Activated T-helper 1 cell treated with anti-CD3 and anti-CD28 coated beads, Interleukin-2, amount 50 U/mL, for 16 hours (primary cell): ENCODE data around the gene ZNF217.
"Not testable (repeated sequence)": the region's sequence is repeated elsewhere in the genome, so short reads cannot be mapped to it uniquely, and the experiment has no call there.

ENCODE experiments used
- DNase-seq, 2 donors: peaks; one replicate each; pipeline ENCODE4 v3.0.0-alpha.2; 2020; ENCODE audit warnings: low read depth in 1 of 2, low spot score in 1 of 2

The ZNF217 gene

DNA sequence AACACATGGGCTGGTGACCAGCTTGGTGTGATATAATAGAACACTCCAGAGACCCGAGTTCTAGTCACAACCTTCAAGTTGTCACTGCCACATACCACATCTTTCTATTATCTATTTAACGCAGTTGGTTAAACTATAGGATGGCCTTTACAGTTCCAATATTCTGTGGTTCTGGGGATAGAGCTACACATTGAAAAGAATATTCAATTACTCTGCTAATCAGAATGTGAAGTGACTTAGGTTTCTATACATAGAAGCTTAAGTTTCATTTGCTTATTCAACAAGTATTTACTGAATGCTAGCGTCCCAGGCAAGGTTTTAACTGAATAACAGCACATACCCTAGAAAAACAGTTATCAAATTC is 9.1 kb downstream of the ZNF217 start:
- not testable (repeated sequence) for DNase-seq

DNA sequence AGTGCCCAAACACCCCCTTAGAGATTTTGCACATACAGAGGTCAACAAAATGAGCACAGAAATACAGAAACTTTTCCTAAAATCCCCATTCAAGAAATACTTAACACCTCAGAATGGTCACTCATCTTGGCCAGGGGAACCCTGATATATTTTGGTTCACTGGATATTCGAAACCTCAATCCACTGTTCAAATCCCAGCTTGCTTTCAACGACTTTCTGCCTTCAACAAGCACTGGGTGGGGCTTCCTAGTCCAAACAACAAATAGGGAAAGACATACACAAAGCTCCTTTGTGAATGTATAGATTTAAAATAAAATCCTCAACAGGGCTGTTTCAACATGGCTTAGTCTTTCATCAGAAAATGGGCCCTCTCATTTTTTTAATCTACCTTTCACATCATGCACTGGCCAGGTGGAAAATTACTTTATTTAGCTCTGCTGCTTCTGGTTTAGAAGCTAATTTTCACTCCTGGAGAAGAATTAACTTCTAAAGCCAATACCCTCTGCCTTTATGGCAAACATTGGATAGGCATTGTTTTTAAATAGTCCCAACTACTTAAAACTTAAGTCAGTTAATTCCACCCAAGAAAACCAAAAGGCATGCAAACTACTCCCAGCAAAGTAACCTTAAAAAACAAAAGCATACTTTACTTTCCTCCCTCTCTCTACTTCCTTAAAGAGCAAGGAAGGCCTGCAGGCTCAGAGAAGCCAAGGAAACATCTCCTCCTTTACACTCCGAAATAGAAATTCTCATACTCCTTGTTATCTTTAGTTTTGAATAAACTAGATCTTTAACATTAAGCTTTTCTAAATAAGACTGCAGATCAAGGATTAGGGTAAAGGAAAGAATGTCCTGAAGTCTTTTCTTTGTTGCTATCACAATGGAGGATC is 9.7 kb downstream of the ZNF217 start:
- DNase-seq, result not testable (repeated sequence)

DNA sequence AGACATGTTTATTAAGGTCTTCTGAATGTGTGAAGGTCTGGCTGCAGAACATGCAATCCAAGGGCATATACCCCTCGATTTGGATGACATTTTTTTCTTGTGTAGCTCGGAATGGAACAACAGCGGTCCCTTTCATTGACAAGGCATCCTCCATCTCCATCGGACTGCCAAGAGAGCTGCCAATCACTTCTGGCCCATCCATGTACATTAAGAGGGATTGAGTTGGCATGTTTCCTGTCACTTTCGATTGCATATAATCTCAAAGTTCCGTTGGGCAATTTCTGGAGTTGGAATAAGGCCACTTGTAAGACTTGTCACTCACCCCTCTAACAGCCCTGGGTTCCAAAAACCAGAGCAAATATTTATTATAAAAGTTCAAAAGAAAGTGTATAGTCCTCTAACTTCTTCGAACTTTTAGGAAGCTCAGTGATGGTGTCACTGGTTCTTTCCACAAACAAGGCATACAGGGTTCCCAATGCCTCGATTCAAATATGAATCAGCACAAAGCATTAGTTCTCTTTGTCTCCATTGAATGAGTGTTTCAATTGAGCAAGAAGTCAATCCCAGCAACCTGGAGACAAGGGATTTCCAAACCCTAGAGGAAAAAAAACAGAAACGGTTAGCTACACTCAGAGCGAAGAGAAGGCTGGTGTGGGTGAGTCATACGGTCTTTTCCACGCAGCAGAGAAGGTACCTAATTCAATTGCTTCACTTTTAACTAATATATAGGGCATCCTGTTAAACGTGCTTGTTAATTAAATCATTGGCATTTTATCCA is 10.9 kb downstream of the ZNF217 start:
- peak in 1 of 2 donors; percentile 30 for DNase-seq

DNA sequence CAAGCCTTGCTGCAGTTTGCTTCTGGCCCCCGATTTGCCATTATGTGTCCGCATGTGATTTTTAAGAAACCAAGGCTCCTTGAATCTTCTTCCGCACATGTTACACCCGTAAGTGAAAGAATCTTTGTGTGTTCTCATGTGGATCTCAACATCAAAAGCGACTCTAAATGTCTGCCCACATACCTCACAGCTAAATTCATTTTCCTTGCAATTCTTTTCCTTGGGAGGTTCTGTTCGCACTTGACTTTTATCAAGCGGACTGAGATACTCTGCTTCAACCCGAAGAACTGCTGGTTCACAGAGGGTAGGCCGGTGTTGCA is 11.4 kb downstream of the ZNF217 start:
- DNase-seq, result no peak

DNA sequence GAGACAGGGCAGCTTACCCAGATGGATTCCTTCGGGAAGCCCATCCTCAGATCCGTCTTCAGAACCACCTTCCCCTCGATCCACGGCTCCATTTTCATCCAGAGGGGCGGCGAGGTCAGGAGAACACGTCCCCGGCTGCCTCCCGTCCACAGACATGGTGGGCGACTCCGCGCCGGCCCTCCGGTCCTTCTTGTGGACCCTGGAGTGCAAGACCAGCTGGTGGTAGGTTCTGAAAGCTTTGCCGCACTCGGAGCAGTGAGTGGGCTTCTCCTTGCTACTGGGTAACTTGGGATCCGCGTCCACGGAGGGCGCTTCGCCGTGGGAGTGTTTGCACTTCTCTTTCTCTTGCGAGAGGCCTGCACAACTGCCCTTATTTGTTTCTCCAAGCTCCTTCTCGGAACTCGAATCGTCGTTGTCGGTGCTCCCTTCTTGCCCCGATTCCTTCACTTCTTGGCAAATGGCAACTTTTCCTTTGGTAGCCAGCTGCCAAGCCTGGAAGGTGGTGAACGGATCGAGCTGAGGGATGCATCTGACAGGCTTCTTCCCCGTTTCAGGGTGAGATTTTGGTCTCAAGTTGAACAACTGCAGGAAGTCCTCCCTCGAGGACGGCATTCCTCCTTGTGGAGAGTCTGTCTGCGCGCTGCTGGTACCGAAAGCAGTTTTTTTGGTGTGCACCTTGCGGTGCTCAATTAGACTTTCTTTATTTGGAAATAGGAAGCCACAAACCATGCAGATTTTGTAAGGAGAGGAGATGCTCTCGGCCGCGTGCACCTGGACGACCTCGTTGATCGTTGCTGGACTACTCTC is 12.0 kb downstream of the ZNF217 start:
- DNase-seq, result no peak

DNA sequence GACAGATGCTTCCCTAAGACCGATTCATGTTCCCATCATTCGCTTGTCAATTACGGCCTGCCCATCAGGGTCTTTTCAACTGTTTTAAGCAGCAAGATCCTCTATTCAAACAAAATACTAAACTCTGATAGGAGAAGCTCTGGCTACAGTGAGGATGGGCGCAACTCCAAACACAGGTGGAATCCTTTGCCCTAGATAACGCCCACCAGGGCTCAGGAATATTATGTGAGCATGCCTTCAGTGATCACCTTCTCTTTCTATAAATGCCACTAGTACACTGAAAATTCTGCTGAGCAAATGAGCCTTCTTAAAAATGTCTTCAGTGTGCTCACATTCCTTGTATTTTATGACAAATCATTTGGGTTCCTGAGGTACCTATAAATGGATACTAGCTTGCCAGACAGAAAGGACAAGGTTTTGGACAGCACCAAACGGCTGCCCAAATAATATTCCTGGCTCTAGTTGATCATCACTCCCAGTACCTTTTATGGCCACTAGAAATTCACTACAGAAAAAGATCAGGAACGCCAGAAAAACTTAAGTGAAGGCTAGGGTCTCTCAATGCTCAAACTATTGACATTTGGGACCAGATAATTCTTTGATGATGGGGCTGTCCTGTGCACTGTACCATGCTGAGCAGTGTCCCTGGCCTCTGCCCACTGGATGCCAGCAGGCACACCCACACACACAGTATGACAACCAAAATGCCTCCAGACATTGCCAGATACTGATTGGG is 13.1 kb downstream of the ZNF217 start:
- DNase-seq, result no peak

DNA sequence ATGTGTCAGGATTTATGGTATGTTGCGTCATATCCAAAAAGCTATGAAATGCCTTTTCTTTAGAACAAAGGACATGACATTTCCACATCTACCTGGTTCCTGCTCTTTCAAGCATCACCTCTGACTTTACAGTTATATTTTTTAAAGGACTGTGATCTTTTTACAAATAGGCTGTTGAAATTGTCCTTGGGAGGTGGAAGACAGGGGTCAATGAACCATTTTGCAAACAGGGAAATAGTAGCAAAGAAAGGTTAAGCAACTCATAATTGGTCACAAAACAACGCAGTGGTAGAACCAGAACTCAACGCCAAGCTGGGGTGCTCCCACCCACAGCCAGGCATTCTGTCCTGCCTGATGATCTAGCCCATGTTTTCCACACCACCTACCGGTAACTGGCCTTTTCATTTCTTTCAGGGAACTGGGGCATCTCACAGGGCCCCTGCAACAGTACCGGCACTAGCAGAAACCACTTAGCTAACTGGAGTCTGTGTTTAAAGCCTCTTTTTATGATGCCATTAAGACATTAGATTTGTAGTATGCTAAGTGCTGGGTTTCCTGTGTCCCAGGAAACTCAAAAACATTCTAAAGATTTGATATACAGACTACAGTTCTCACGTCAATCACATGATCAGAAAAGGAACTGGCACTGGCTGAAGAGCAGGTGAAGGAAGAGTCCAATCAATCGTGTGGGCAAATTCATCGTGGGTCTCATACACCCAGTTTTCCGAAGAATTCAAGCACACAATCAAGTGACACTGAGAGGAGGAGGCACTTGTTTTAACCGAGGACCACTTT is 13.9 kb downstream of the ZNF217 start:
- DNase-seq, result no peak

DNA sequence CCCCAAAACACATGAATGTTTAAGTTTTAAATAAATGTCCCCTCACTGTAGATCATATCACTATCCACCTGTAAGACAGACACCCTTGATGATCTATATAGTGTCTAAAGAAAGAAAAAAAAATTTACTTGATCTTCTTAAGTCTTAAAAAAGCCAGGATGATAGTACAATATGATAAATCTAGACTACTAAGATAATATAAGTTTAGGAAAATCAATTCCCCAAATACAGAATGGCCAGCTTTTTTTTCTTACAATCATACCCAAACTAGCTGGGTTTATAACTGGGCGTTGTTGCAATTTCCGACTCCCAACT is 14.4 kb downstream of the ZNF217 start:
- DNase-seq, result no peak

DNA sequence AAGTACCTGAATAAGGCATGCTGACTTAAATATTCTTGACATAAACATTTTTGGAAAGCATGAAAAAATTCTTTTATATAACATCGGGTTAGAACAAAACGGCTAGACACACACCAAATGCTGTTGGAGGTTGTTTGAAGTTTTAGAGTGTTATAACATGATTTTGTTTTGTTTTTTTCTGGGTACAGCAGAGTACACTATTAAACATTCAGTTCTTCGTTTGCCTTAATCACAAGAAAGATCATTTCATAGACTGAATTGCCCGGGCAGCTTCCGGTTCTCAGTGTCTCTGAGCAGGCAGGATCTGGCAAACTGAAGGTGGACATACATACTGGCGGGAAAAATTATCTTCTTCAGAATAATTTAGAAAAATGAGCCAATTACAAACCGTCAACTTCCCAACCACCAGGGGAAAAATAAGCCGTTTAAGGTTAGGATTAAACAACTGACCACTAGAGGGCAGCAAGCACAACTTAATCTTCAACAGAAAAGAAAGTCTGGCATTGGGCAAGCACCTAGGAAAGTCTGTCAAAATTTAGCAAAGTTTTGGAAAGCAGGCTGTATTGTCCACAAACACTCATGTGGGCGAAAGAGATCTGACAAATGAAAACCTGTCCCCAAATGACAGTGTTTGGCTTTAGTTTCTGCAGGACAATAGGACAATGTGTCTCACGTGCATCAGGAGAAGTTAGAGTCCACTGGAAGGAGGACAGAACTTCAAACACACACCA is 15.0 kb downstream of the ZNF217 start:
- no peak for DNase-seq

DNA sequence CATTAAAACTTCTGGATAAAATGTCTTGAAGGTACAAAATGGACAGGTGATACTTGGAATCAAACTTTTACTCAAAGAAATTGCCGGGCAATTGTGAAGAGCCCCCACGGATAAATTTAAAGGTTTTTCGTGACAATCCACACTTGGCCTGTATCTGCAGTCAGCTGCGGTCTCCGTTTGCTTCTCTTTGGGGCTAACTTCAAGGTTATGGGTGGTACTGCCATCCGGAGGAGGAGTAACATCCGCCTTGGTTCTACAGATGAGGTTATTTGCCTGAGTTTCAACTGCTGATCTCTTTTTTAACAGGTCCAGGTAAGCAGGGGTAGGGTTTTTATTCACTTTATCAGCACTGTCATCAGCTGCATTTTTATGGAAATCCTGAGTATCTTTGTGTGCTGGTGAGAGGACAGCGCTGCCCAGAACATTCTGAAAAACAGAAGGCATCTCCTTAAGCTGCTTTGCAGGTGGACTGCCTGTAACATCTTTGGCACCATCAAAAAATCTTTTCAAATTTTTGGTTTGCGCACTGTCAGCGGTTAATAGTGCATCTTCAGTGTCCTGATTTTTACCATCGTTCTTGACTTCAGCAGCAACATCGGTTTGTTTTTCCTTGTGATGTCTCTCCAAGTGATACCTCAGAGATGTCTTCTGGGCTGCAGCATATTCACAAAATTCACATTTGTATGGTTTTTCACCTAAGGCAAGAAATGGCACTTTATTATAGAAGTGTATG is 16.9 kb downstream of the ZNF217 start:
- no peak for DNase-seq

DNA sequence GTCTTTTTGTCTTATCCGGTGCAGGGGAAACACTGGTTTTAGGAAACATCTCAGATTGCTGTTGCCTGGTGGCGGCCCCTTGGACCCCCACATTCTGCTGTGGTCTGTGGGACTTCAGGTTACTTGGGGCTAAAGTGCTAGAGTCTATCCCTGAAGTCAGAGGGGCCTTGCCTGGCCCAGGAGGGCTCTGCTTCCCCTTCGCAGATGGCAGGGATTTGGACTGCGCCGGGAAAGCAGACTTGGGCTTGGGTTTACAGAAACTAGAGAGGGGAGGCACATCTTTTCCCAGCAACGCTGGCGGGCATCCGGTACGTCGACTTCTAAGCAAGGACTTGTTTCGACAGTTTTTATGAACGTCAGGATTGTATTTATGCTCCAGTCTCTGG is 17.5 kb downstream of the ZNF217 start:
- no peak for DNase-seq

DNA sequence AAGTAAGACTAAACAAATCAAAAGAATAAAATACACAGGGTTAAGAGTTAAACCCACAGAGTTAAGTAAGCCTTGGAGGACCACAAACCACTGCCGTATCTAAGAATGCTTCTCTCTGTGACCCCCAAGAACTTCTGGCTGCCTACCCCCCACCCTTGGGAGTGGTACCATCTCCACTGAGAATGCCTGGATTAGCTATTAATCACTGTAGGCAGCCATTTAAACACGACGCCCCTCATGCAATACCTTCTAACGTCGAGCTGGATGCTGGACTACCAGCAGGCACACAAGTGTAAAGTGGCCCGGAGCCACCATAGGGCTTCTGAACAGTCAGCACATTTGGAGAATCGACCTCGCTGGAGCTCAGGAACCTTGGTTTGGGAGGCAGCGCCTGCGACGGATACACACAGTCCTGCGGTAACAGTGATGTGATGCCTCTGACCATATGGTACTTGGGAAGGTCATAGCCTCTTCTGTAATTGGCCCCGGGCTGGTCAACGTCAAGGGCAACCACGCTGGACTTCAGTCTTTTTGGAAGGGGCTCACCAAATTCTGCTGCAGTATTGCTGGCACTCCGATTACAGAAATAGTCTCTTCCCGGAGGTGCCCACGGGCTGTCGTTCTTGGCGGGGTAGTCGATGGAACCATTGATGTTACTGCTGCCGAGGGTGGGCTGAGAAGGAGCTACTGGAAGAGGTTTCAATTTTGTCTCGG is 18.0 kb downstream of the ZNF217 start:
- no peak for DNase-seq

DNA sequence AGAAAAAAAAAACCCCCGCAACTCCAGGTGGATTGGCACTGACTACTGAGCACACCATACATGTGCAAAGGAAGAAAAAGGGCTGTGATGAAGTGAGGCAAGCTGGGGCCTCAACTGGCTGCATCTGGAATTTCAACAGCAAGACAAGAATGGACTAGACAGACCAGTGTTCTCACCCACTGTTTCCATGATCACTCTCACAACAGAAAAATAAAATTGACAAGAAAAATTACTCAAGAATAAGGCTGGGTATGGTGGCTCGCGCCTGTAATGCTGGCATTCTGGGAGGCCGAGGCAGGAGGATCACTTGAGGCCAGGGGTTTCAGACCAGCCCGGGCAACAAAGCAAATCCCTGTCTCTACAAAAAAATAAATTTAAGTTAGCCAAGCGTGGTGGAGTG is 18.8 kb downstream of the ZNF217 start:
- DNase-seq, result no peak

DNA sequence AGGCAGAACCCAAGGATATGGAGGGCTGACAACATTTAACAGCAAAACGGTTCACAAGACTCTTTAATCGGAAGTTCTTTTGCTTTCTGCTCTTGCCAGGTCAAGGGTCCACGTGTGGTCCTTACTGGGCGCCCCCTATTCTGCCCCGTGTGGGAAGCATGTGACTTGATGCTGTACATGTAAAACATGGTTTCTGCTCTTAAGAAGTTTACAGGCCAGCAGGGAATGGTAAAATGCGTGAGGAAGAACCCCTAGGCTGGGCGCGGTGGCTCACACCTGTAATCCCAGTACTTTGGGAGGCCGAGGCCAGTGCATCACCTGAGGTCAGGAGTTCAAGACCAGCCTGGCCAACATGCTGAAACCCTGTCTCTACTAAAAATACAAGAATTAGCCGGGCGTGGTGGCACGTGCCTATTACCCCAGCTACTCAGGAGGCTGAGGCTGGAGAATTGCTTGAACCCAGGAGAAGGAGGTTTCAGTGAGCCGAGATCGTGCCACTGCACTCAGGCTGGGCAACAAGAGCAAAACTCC is 19.3 kb downstream of the ZNF217 start:
- DNase-seq, result no peak

DNA sequence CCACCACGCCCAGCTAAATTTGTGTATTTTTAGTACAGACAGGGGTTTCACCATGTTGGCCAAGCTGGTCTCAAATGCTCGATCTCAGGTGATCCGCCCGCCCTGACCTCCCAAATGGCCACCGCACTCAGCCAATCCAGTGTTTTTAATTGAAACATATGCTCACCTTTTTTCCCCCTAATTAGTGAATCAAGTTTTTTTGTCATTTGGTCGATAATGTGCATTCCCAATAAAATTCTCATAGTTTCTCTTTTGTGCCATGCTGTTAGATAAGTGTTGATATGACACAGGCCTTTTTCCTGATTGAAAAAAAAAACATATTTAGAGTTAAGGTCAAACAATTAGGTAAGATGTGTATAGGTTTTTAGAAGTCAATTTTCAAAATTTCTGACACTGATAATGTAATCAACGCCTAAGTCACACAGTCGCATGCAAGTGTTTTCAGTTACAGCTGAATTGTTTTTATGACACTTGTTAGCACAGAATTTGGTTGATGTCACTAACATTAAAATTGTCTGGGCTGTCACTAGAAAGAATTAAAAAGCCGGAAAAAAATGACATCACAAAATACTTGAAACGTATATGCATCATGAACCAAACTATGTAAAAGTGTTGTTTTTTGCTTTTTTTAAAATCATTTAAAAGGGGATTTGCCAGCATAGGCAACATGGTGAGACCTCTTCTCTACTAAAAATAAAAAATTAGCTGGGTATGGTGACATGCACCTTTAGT is 21.9 kb downstream of the ZNF217 start:
- DNase-seq, result no peak

DNA sequence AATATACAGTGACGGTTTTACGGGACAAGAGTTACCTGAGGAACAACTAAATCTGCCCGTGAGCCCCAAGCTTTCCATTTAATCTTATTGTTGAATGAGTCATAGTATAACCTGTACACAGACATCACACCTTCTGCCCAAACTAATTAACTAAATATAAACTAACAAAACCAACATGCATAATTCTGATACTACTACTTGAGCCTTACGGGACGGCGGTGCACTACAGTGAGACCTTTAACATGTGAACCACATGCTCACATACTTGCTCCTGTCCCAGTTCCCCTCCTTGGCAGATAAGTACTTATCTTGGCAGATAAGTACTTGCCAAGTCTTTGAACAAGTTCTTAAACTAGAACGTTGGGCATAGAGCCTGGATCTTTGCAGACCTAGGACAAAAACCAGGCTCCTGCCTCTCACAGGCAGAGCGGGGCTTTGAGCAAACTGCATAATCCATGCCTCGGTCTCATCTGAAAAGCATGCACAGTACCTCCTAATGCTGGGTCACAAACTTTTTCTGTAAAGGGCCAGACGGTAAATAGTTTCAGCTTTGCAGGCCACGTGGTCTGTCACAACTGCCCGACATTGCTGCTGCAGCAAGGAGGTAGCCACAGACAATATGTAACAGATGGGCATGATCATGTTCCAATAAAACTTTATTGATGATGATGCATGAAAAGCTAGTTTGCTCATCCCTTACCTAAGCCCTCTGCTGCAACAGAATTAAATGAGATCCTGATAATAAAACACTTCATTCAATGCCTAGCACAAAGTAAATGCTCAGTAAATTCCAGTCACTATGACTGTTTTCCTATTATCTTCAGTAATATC is 23.0 kb downstream of the ZNF217 start:
- DNase-seq, result no peak
